ENCODE results near the gene SDF2. TPM values are rescaled to one million over a fixed set of nuclear protein-coding genes. Genes with fewer than 3 reads are reported as not detected.

SDF2 gene, protein sequence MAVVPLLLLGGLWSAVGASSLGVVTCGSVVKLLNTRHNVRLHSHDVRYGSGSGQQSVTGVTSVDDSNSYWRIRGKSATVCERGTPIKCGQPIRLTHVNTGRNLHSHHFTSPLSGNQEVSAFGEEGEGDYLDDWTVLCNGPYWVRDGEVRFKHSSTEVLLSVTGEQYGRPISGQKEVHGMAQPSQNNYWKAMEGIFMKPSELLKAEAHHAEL
- 46.0 and 49.6 TPM in 2 replicates for total RNA-seq (2014; rRNA removed; shearing (Covaris generic))

- Histone ChIP-seq H3K27me3 (no peaks in the 10 kb centered on the region), H3K27ac (peak within 1 kb of the TSS; percentile 76), H3K4me3 (peak within 1 kb of the TSS; percentile 89), H3K9me3 (replicated peaks) (0 out of 2 replicates have a peak, but pooled peaks cover 4% of the 10 kb centered on the region), H3K4me1 (peaks cover 7% of the 10 kb centered on the region), H3K36me3 (peaks cover 37% of the 10 kb centered on the region)
- DNase-seq, result peak; percentile 92 to 95
Observed at GRCh38 chr17:28661635-28662526, at the start of gene SDF2, which contains the start of gene SUPT6H. SDF2 (minus strand) TSS chr17:28661906; CDS start chr17:28661876, 30 bp downstream. SUPT6H (plus strand) TSS chr17:28662205; CDS start chr17:28673402, 11,197 bp downstream.

DNA sequence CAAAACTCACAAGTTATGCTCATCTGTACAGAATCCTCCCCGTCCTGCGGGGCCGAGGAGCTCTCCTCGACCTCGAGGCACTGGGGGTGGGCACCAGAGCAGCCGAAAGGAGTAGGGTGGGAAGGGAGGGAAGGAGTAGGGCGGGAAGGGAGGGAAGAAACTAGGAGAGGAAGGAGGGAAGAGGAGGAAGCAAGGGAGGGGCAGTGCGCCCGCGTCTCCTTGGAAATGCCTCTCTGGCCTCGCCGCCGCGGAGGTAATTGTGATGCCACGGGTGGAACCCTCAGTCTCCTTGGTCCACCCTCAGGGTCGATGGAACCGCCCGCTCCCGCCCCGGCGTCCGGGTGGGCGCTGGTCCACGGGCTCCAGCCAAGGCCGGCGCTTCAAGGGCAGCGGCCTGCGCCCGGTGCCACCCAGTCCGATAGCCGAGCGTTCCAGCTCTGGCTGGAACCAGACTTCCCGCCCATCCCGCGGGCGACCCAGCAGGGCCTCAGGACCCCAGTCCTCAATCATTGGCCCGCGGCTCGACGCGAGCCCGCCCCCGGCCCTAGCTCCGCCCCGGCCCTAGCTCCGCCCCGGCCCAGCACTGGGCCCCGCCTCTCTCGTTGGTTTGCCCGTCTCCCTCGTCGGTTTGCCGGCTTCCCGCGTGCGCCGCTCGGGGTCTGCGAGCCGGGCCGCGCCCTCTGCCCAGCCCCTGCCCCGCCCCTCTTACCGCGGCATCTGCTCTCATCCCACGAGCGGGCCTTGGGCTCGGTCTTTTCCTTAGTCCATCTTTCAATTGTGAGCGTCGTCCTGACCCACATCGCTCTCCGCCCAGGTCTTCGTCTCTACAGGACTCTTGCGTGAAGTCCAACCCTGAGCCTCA is 49.4 kb upstream of the SDF2 start:
- DNase-seq, result peak; percentile 97 to 98
- peaks cover 3% of the 10 kb centered on the region; the same call in 1 of the 2 replicates for H3K4me1 ChIP-seq
- peak overlapping the region; percentile 68 for H3K4me3 ChIP-seq
- peak overlapping the region; percentile 88 for H3K27ac ChIP-seq
- H3K9me3 ChIP-seq (replicated peaks), result no peaks in the 10 kb centered on the region
- H3K27me3 ChIP-seq, result no peaks in the 10 kb centered on the region
- H3K36me3 ChIP-seq, result peaks cover 25% of the 10 kb centered on the region

DNA sequence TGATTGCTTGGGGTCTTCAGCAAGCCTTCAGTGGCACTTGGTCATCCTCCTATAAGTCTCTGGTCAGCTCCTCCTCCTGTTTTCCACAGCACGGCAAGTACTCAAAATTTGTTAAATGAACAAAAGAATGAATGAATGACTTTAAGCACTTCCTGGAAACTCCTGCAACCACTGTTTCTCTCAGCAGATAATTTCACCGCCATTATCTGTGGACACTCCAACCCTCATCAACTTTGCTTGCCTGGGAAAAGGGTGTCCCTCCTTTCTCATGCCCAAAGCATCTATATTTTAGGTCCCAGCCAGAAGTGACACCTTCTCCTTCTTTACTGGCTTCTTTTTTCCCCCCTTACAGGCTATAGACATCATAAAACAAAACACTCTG is 45.6 kb upstream of the SDF2 start:
- H3K36me3 ChIP-seq, result peaks cover 14% of the 10 kb centered on the region
- no peaks in the 10 kb centered on the region for H3K27me3 ChIP-seq
- no peak overlapping the region for H3K4me3 ChIP-seq
- DNase-seq, result no peak
- H3K9me3 ChIP-seq (replicated peaks), result no peaks in the 10 kb centered on the region
- no peak overlapping the region for H3K27ac ChIP-seq
- H3K4me1 ChIP-seq, result no peaks in the 10 kb centered on the region; the same call in 1 of the 2 replicates

DNA sequence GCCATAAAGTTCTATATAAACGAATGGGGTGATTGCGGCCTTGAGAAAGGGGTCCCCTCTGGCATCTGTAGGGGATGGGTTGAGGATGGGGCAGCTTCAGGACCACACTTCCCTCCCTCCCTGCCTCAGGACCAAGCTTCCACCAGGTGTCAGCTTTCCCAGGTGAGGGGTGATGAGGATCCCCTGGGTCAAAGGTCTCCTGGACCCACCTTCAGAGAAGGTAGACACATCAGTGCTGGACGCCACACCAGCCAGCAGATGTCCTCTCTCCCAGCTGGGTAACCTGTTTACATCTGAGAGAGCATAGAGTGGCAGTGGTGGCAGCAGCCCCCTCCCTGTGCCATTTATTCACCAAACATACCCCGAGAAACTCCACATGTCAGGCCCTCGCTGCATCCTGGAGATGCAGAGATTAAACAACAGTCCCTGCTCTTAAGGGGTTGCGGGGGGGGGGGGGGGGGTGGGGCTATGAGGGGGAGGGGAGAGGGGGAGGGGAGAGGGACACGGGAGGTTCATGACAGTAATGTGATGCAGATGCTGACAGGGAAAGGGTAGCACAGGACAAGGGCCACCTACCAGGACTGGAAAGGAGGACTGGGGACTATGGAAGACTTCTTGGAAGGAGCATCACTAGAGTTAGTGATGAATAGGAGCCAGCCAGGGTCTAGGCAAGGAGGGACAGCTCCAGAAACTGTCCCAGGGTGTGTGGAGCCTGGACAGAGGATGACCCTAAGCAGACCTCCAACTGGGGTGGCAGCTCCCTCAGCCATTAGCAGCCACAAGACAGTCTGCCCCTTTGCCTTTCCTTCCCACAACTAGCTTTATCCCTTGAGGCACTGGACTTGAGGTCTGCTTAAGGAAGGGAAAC is 45.0 kb upstream of the SDF2 start:
- no peak overlapping the region for H3K27ac ChIP-seq
- no peak for DNase-seq
- no peaks in the 10 kb centered on the region for H3K27me3 ChIP-seq
- peaks cover 21% of the 10 kb centered on the region for H3K36me3 ChIP-seq
- H3K4me3 ChIP-seq, result no peak overlapping the region
- no peaks in the 10 kb centered on the region for H3K9me3 ChIP-seq (replicated peaks)
- no peaks in the 10 kb centered on the region; the same call in 1 of the 2 replicates for H3K4me1 ChIP-seq

DNA sequence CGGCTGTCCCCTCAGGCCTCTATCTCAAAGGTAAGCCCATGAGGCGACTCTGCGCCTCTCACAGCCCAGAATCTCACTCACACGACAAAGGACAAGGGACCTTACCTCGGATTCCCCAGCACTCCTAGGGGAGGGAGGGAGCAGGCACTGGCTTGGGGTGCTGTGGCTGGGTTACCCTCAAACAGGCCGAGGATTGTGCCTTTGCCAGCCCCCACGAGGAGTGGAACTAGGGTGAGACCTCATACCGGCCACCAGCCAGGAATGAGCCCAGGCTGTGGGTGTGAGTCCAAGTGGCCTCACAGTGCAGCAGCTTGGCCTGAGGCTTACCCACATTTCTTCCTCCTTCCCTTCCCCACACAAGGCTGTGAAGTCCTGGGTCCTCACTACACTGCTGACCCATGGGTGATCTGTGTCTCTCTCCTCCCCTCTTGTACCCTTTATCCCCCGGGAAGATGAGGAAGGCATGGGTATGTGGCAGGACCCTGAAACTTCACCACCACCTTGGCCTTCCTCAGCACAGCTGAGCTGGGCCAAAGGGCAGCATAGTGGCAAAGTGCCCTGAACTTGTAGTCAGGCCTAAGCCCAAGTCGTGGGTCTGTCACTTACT is 44.1 kb upstream of the SDF2 start:
- no peaks in the 10 kb centered on the region for H3K9me3 ChIP-seq (replicated peaks)
- peaks cover 29% of the 10 kb centered on the region for H3K36me3 ChIP-seq
- no peaks in the 10 kb centered on the region for H3K27me3 ChIP-seq
- H3K27ac ChIP-seq, result no peak overlapping the region
- DNase-seq, result no peak
- no peak overlapping the region for H3K4me3 ChIP-seq
- no peaks in the 10 kb centered on the region; the same call in 1 of the 2 replicates for H3K4me1 ChIP-seq

GRCh38 chr17:28705074-28705659 is 43.5 kb upstream of the SDF2 start:
- H3K9me3 ChIP-seq (replicated peaks), result no peaks in the 10 kb centered on the region
- no peaks in the 10 kb centered on the region; the same call in 1 of the 2 replicates for H3K4me1 ChIP-seq
- no peaks in the 10 kb centered on the region for H3K27me3 ChIP-seq
- H3K27ac ChIP-seq, result no peak overlapping the region
- peaks cover 36% of the 10 kb centered on the region for H3K36me3 ChIP-seq
- DNase-seq, result no peak
- H3K4me3 ChIP-seq, result no peak overlapping the region

GRCh38 chr17:28704219-28704858 is 42.6 kb upstream of the SDF2 start:
- Histone ChIP-seq H3K36me3 (peaks cover 43% of the 10 kb centered on the region), H3K27ac (no peak overlapping the region)

DNA sequence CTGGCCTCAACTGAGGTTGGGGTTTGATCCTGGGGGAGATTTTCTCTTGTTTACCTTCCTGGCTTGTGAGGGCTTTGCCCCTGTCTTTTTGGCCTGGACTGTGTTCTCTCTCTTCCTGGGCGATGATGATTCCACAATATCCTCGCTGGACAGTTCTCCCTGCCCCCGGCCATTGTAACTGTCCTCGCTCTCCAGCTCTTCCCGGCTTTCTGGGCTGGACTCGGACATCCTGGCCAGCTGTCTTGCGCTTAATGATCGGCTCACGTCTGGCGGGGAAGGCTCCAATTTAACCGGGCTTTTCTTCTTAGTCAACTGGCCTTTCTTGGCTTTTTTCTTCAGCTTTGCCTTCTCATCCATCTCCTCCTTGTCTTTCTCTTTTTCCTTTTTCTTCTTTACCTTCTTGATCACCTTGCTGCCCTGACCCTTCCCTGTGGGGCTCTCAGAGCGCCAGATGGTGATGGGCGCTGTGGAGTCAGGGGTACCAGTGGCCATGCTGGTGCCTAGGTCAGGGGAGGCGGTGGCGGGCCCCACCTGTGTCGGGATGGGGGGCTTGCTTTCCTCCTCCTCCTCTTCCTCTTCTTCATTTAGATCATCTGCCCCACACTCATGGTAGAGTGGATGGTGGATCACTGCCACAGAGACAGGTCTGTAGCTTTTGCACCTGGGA is 42.0 kb upstream of the SDF2 start:
- Histone ChIP-seq H3K27ac (no peak overlapping the region), H3K36me3 (peaks cover 49% of the 10 kb centered on the region)
- no peak for DNase-seq

More at GRCh38 chr17:28704219-28704858, 42.6 kb upstream of the SDF2 start:
- Histone ChIP-seq H3K27me3 (no peaks in the 10 kb centered on the region), H3K4me3 (no peak overlapping the region), H3K9me3 (replicated peaks) (no peaks in the 10 kb centered on the region), H3K4me1 (no peaks in the 10 kb centered on the region)
- DNase-seq, result no peak

GRCh38 chr17:28702752-28703150 is 41.0 kb upstream of the SDF2 start:
- no peaks in the 10 kb centered on the region for H3K4me1 ChIP-seq
- H3K4me3 ChIP-seq, result no peak overlapping the region
- H3K27ac ChIP-seq, result no peak overlapping the region
- H3K36me3 ChIP-seq, result peaks cover 59% of the 10 kb centered on the region
- no peak for DNase-seq
- no peaks in the 10 kb centered on the region for H3K9me3 ChIP-seq (replicated peaks)
- no peaks in the 10 kb centered on the region for H3K27me3 ChIP-seq

More for the DNA sequence above, 42.0 kb upstream of the SDF2 start:
- H3K4me1 ChIP-seq, result no peaks in the 10 kb centered on the region
- no peaks in the 10 kb centered on the region for H3K27me3 ChIP-seq
- no peak overlapping the region for H3K4me3 ChIP-seq
- H3K9me3 ChIP-seq (replicated peaks), result no peaks in the 10 kb centered on the region

DNA sequence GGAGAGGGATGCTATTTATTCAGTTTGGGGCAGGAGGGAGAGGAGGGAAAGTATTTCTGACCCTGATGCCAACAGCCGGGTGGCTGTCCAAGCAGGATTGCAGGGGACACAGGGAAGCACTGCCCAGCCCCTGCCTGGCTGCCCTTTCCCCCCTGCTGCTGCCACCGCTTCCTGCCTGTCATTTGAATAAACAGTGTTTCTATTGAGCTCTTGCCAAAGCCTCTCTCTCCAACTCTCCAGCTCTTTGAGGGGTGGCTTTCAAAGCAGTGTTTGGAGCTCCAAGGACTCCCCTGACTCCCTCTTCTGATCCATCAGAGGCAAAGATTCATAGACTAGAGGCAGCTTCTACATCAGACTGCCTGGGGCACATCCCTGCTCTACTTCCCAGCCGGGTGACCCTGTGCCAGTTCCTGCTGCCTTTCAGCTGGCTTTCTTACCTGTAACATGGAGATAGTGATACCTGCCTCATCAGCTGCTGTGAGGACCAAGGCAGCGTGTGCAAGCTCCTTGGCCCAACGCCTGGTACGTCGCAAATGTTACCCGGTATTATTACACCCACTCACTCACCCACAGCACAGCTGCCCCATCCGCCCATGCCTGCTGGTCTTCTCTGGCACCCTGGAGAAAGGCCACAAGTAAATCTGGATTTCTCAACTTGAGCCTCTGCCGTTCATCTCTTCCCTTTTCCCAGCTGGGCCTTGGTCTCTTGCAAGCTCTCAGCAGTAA is 40.5 kb upstream of the SDF2 start:
- H3K4me1 ChIP-seq, result no peaks in the 10 kb centered on the region
- no peak for DNase-seq
- no peaks in the 10 kb centered on the region for H3K9me3 ChIP-seq (replicated peaks)
- no peak overlapping the region for H3K27ac ChIP-seq
- H3K27me3 ChIP-seq, result no peaks in the 10 kb centered on the region
- peaks cover 64% of the 10 kb centered on the region for H3K36me3 ChIP-seq
- no peak overlapping the region for H3K4me3 ChIP-seq

DNA sequence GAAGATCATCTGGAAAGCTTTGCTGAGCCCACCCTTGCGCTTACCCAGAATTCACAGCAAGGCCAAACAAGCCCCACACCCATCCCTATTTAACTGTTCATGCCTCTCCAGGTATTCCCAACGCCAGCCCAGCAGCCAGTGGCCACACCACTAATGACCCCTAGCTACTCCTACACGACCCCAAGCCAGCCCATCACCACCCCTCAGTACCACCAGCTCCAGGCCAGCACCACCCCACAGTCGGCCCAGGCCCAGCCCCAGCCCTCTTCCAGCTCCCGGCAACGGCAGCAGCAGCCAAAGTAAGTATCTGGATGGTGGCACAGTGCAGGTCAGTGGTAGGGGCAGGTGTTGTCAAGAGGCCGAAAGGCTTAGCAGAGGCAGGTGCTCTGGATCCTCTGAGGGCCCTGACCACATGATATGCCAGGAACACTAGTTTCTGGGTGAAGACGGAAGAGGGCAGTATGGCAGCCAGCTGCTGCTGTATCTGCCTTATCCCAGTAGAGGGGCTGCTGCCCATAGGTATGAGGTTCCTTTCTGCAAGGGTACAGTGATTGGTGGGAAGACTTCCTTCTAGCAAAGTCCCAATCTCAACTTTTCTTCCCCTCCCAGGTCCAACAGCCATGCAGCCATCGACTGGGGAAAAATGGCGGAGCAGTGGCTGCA is 39.3 kb upstream of the SDF2 start:
- H3K9me3 ChIP-seq (replicated peaks), result no peaks in the 10 kb centered on the region
- H3K4me3 ChIP-seq, result no peak overlapping the region
- H3K36me3 ChIP-seq, result peaks cover 71% of the 10 kb centered on the region
- no peaks in the 10 kb centered on the region for H3K27me3 ChIP-seq
- no peaks in the 10 kb centered on the region for H3K4me1 ChIP-seq
- H3K27ac ChIP-seq, result no peak overlapping the region
- DNase-seq, result no peak
